GM18511 (cell line): ENCODE data around the gene FAM219A.
"Not testable (repeated sequence)": the region's sequence is repeated elsewhere in the genome, so short reads cannot be mapped to it uniquely, and the experiment has no call there.

Source experiments
- ATAC-seq: cut with Tn5 transposase; IDR thresholded peaks from one replicate; pipeline ENCODE4 v1.9.1; 2021; ENCODE audit warnings: mild to moderate bottlenecking, moderate library complexity; ENCODE audit not compliant: unreplicated experiment

The FAM219A gene

DNA sequence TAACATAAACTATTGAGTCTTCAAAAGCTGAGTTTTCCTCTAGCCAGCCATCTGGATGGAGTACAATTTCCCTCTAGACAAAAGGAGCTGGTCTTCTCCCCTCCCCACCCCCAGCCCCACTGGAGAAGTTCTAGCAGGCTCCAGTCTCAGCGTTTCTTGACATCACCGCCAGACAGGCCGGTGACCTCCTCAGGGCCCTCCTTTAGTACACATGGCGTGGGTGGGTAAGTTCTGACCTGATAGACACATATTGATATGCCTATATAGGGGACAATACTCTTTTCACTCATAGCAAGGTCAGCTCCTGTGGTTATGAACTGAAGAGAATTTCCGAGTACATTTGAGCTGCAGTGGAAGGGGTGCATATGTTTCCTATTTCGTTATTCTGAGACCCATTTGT lies 27.5 kb upstream of the FAM219A start:
- ATAC-seq = no peak

- no peak for ATAC-seq
Observed at GRCh38 chr9:34484678-34485077, 26.3 kb upstream of the FAM219A start.

GRCh38 chr9:34482746-34483145 lies 24.4 kb upstream of the FAM219A start:
- not testable (repeated sequence) for ATAC-seq

- ATAC-seq = not testable (repeated sequence)
Observed at GRCh38 chr9:34481620-34482019, 23.2 kb upstream of the FAM219A start.

GRCh38 chr9:34479431-34479866 lies 21.1 kb upstream of the FAM219A start:
- ATAC-seq = no peak

GRCh38 chr9:34477541-34477940 lies 19.2 kb upstream of the FAM219A start:
- ATAC-seq = no peak

GRCh38 chr9:34475097-34475496 lies 16.7 kb upstream of the FAM219A start:
- no peak for ATAC-seq

- ATAC-seq = no peak
Observed at GRCh38 chr9:34465468-34465867, 7.1 kb upstream of the FAM219A start.

DNA sequence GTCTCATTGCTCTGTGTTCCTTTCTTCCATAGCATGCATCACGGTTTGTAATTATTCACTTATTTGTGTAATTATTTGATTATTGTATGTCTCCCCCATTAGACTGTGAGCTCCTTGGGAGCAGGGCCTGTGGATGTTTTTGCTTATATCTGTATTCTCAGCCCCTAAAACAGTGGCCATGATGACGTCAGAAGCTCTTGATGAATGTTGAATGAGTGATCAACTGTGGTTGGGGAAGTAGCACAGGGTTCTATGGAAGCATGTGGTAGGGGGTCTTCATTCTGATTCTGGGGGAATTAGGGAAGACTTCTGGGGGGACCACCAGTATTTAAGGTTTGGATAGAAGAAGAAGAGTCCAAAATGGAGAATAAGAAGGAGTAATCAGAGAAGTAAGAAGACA lies 6.2 kb upstream of the FAM219A start:
- ATAC-seq = no peak

- ATAC-seq = no peak
Observed at GRCh38 chr9:34463901-34464232, 5.5 kb upstream of the FAM219A start.

- ATAC-seq = no peak
Observed at GRCh38 chr9:34463098-34463900, 4.9 kb upstream of the FAM219A start.

GRCh38 chr9:34459941-34460340 lies 1.6 kb upstream of the FAM219A start:
- no peak for ATAC-seq

DNA sequence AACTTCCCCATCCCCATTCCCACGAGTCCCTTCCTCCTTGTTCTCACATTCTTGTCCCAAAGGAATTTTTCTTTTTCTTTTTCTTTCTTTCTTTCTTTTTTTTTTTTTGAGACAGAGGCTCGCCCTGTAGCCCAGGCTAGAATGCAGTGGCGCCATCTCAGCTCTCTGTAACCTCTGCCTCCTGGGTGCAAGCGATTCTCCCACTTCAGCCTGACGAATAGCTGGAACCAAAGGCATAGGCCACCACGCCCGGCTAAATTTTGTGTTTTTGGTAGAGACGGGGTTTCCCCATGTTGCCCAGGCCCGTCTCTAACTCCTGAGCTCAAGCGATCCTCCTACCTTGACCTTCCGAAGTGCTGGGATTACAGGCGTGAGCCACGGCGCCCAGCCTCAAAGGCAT lies 986 bp upstream of the FAM219A start:
- ATAC-seq = no peak

- ATAC-seq = no peak
Observed at GRCh38 chr9:34458959-34459340, 580 bp upstream of the FAM219A start.

GRCh38 chr9:34457266-34458012 lies 931 bp downstream of the FAM219A start:
- no peak for ATAC-seq

GRCh38 chr9:34456746-34457145 lies 1.6 kb downstream of the FAM219A start:
- ATAC-seq = no peak

DNA sequence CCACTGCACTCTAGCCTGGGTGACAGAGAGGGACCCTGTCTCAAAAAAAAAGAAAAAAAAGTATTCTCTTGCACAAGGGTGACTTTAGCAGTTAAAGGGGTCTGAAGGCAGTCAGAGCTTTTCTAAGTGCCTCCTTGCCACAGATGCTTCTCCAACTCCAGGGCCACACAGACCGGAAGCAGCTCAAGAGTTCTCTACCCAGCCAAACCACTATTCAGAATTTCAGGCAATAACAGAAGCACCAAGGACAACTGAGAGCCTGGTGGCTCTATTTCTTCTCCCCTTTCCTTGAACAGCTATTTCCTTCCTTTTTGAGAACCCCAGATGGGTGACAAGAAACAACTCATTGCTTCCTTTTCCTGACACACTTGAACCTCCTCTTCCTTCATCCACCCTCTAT lies 2.2 kb downstream of the FAM219A start:
- ATAC-seq = no peak

- no peak for ATAC-seq
Observed at GRCh38 chr9:34454571-34455065, 3.8 kb downstream of the FAM219A start.

GRCh38 chr9:34452568-34452967 lies 5.8 kb downstream of the FAM219A start:
- ATAC-seq = no peak

DNA sequence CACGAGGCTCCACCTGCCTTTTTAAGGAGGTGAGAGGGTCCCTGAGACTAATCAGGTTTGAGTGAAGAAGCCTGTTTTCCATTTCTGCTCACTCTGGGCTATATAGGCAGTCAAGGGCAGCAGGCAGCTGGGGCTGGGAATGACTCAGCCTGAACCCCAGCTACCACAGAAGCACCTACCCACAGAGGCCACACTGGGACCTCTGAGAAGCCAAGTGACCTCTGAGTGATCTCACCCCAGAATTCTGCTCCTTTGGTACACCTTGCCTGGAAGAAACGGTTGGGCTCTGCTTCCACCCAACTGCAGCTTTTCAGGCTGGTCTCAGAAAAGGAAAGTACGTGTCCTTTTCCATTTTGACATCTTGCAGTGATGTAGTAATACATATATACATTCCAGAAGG lies 6.8 kb downstream of the FAM219A start:
- ATAC-seq = peak; percentile 83

- ATAC-seq = no peak
Observed at GRCh38 chr9:34451135-34451534, 7.2 kb downstream of the FAM219A start.

- ATAC-seq = no peak
Observed at GRCh38 chr9:34450644-34451043, 7.7 kb downstream of the FAM219A start.
